Ovary (tissue), 3 donors: Measurements from ENCODE around the gene TRMU.

Experiments
- CTCF ChIP-seq, 3 donors: fragments of 450-650 bp in 2 of 3; fragments of 200-600 bp in 1 of 3; IDR thresholded peaks; one replicate each; pipeline versions ENCODE4 v1.5.1 to v1.8.0; 2016 to 2022; ENCODE audit warnings: antibody characterized with exemption in 3 of 3, mild to moderate bottlenecking in 1 of 3
- EP300 ChIP-seq: sonication (generic); formaldehyde crosslinking; IDR thresholded peaks from one replicate; pipeline ENCODE4 v1.6.1; 2017; ENCODE audit warnings: antibody characterized with exemption
- POLR2A ChIP-seq: fragments of 450-650 bp; IDR thresholded peaks from one replicate; pipeline ENCODE4 v1.6.1; 2017; ENCODE audit warnings: antibody characterized with exemption, mild to moderate bottlenecking, moderate library complexity
- donor health status: DM: no; HTN: no; CAD: no.

- TF ChIP-seq CTCF (IDR thresholded peaks at IDR 0.05) (peak in 1 of 3 donors; percentile 6), POLR2A (peak; percentile 53), EP300 (no peak)
Measured at GRCh38 chr22:46335201-46336118, at the start of gene TRMU.
